22Rv1 (cell line): ENCODE measurements around the gene S1PR4.

ENCODE experiments used
- CTCF ChIP-seq: fragments of 450-650 bp; IDR thresholded peaks from 2 replicates; pipeline ENCODE4 v1.5.1; 2017; ENCODE audit warnings: mild to moderate bottlenecking
- ZFX ChIP-seq: fragments of 450-650 bp; IDR thresholded peaks from 2 replicates; pipeline ENCODE4 v1.6.1; 2017; ENCODE audit warnings: antibody characterized with exemption, borderline replicate concordance

- no peak for TF ChIP-seq CTCF
- TF ChIP-seq ZFX: no peak
These were observed 6.5 kb upstream of the S1PR4 start for GRCh38 chr19:3171894-3172672.
